GM23338 (cell line): ENCODE results near the gene NHS.

ENCODE experiments used
- CREB1 ChIP-seq: fragments of 250-450 bp; sonication (Bioruptor Pico); IDR thresholded peaks from 2 replicates; pipeline ENCODE4 v1.5.0; 2020; ENCODE audit warnings: low read depth, mild to moderate bottlenecking, moderate library complexity
- CTCF ChIP-seq, 2 experiments: fragments of 200-600 bp in 1 of 2; sonication (generic) in 1 of 2; conservative IDR thresholded peaks; 2 replicates each; pipeline versions ENCODE4 v1.5.1 to v1.6.1; 2016 to 2017; ENCODE audit warnings: antibody characterized with exemption in 2 of 2, low read depth in 2 of 2, mild to moderate bottlenecking in 2 of 2, moderate library complexity in 1 of 2
- EZH2 ChIP-seq: fragments of 200-600 bp; sonication (generic); IDR thresholded peaks from one replicate; pipeline ENCODE4 v1.8.0; 2017; ENCODE audit warnings: antibody characterized with exemption, mild to moderate bottlenecking, low read depth; ENCODE audit not compliant: unreplicated experiment
- EZH2phosphoT487 ChIP-seq: fragments of 200-600 bp; sonication (generic); IDR thresholded peaks from one replicate; pipeline ENCODE4 v1.8.1; 2018; ENCODE audit warnings: antibody characterized with exemption; ENCODE audit not compliant: unreplicated experiment
- JUNB ChIP-seq: IDR thresholded peaks from one replicate; pipeline ENCODE4 v1.6.1; 2016; ENCODE audit warnings: antibody characterized with exemption; ENCODE audit not compliant: unreplicated experiment
- POLR2AphosphoS5 ChIP-seq: IDR thresholded peaks from 2 replicates; pipeline ENCODE4 v1.6.1; 2016; ENCODE audit warnings: antibody characterized with exemption, low read depth
- STAT1 ChIP-seq: IDR thresholded peaks from one replicate; pipeline ENCODE4 v1.6.1; 2016; ENCODE audit warnings: antibody characterized with exemption; ENCODE audit not compliant: unreplicated experiment
- ZNF114 ChIP-seq: fragments of 250-450 bp; sonication (Bioruptor Pico); IDR thresholded peaks from 2 replicates; pipeline ENCODE4 v1.5.0; 2020; ENCODE audit warnings: mild to moderate bottlenecking, moderate library complexity
- ZNF331 ChIP-seq: fragments of 250-450 bp; sonication (Bioruptor Pico); IDR thresholded peaks from 2 replicates; pipeline ENCODE4 v1.5.0; 2020; ENCODE audit warnings: low read depth, mild to moderate bottlenecking, moderate library complexity
- TF ChIP-seq, protein P1 (sequence below): IDR thresholded peaks from one replicate; pipeline ENCODE4 v1.6.1; 2018; ENCODE audit warnings: antibody characterized with exemption; ENCODE audit not compliant: unreplicated experiment
- TF ChIP-seq, protein P2 (sequence below): IDR thresholded peaks from 2 replicates; pipeline ENCODE4 v1.6.1; 2016; ENCODE audit warnings: antibody characterized with exemption

- TF ChIP-seq CTCF (conservative IDR thresholded peaks at IDR 0.05; ENCODE audit: low read depth in 2 of 2) (no peak), POLR2AphosphoS5 (no peak), CREB1 (no peak), ZNF114 (CRISPR knock-in tag) (no peak), EZH2 (no peak), JUNB (no peak), EZH2phosphoT487 (no peak), ZNF331 (no peak), STAT1 (no peak)
- TF ChIP-seq, protein P1, sequence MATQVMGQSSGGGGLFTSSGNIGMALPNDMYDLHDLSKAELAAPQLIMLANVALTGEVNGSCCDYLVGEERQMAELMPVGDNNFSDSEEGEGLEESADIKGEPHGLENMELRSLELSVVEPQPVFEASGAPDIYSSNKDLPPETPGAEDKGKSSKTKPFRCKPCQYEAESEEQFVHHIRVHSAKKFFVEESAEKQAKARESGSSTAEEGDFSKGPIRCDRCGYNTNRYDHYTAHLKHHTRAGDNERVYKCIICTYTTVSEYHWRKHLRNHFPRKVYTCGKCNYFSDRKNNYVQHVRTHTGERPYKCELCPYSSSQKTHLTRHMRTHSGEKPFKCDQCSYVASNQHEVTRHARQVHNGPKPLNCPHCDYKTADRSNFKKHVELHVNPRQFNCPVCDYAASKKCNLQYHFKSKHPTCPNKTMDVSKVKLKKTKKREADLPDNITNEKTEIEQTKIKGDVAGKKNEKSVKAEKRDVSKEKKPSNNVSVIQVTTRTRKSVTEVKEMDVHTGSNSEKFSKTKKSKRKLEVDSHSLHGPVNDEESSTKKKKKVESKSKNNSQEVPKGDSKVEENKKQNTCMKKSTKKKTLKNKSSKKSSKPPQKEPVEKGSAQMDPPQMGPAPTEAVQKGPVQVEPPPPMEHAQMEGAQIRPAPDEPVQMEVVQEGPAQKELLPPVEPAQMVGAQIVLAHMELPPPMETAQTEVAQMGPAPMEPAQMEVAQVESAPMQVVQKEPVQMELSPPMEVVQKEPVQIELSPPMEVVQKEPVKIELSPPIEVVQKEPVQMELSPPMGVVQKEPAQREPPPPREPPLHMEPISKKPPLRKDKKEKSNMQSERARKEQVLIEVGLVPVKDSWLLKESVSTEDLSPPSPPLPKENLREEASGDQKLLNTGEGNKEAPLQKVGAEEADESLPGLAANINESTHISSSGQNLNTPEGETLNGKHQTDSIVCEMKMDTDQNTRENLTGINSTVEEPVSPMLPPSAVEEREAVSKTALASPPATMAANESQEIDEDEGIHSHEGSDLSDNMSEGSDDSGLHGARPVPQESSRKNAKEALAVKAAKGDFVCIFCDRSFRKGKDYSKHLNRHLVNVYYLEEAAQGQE = no peak
- TF ChIP-seq, protein P2, sequence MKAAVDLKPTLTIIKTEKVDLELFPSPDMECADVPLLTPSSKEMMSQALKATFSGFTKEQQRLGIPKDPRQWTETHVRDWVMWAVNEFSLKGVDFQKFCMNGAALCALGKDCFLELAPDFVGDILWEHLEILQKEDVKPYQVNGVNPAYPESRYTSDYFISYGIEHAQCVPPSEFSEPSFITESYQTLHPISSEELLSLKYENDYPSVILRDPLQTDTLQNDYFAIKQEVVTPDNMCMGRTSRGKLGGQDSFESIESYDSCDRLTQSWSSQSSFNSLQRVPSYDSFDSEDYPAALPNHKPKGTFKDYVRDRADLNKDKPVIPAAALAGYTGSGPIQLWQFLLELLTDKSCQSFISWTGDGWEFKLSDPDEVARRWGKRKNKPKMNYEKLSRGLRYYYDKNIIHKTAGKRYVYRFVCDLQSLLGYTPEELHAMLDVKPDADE = no peak
Observed at GRCh38 chrX:17613979-17614588, 239.1 kb downstream of the NHS start.
